ENCODE measurements around the gene TRAPPC10. TPM values are rescaled to one million over a fixed set of nuclear protein-coding genes. Genes with fewer than 3 reads are reported as not detected.

Gene TRAPPC10
- total and polyA plus RNA-seq, 2 donors (not counting 1 experiment from before 2014, with no cell fraction given), result 61.7 to 145 TPM

GRCh38 chr21:44053567-44053966 is 41.5 kb downstream of the TRAPPC10 start:
- no peak for ATAC-seq (ENCODE audit: low read depth)

GRCh38 chr21:44054710-44055109 is 42.6 kb downstream of the TRAPPC10 start:
- Mint-ChIP-seq H3K4me1 (peaks cover 6% of the 10 kb centered on the region), H3K27me3 (no peaks in the 10 kb centered on the region), H3K27ac (no peak overlapping the region), H3K9me3 (ENCODE audit: insufficient read depth) (no peaks in the 10 kb centered on the region), H3K4me3 (no peak overlapping the region)
- Histone ChIP-seq H3K4me2 (replicated peaks; ENCODE audit: low read depth, low read length, poor library complexity, severe bottlenecking) (no peak overlapping the region), H3K36me3 (replicated peaks in 1 of 2; ENCODE audit: control extremely low read depth in 1 of 2, control insufficient read depth in 1 of 2, extremely low read depth in 1 of 2, insufficient read depth in 2 of 2, low read length in 1 of 2) (peaks cover 4 to 66% of the 10 kb centered on the region in 2 experiments), H3K27me3 (replicated peaks in 1 of 4; ENCODE audit: control extremely low read depth in 1 of 4, control insufficient read depth in 3 of 4, insufficient read depth in 4 of 4, low read length in 3 of 4) (no peaks in the 10 kb centered on the region), H4K20me1 (ENCODE audit: control insufficient read depth, insufficient read depth, low read length, poor library complexity, severe bottlenecking) (peaks cover 80% of the 10 kb centered on the region), H3K9me3 (ENCODE audit: control extremely low read depth in 1 of 3, control insufficient read depth in 2 of 3, insufficient read depth in 1 of 3, low read length in 2 of 3) (no peaks in the 10 kb centered on the region), H3K27ac (ENCODE audit: low read length in 2 of 2) (no peak overlapping the region), H3K9ac (ENCODE audit: low read length) (no peak overlapping the region), H3K4me1 (ENCODE audit: control insufficient read depth in 2 of 2, insufficient read depth in 2 of 2, low read length in 2 of 2) (no peaks in the 10 kb centered on the region), H2AFZ (ENCODE audit: insufficient read depth, low read depth, low read length, poor library complexity, severe bottlenecking) (no peak overlapping the region), H3K79me2 (ENCODE audit: control insufficient read depth, insufficient read depth, low read length) (peaks cover 64% of the 10 kb centered on the region), H3K4me3 (ENCODE audit: control extremely low read depth in 1 of 5, extremely low read depth in 1 of 5, insufficient read depth in 1 of 5, low read depth in 2 of 5, low read length in 4 of 5) (no peak overlapping the region)
- intact Hi-C loops (cut with micrococcal nuclease), result no loop called here
- no peak for TF ChIP-seq EZH2 (IDR thresholded peaks at IDR 0.05; ENCODE audit: borderline replicate concordance, insufficient read depth, low read depth, low read length, poor library complexity, severe bottlenecking)
- POLR2A ChIA-PET, result no interaction called here
- DNase-seq, result no peak
- CTCF ChIA-PET, result no interaction called here
- ATAC-seq (ENCODE audit: low read depth), result no peak
- WGBS (ENCODE audit: insufficient coverage), result 99% methylated on average over 5 of the region's 5 CpGs

More at GRCh38 chr21:44053567-44053966, 41.5 kb downstream of the TRAPPC10 start:
- Histone ChIP-seq H3K4me3 (ENCODE audit: control extremely low read depth in 1 of 5, extremely low read depth in 1 of 5, insufficient read depth in 1 of 5, low read depth in 2 of 5, low read length in 4 of 5) (no peak overlapping the region), H3K27me3 (replicated peaks in 1 of 4; ENCODE audit: control extremely low read depth in 1 of 4, control insufficient read depth in 3 of 4, insufficient read depth in 4 of 4, low read length in 3 of 4) (no peaks in the 10 kb centered on the region), H3K27ac (ENCODE audit: low read length in 2 of 2) (no peak overlapping the region), H3K36me3 (replicated peaks in 1 of 2; ENCODE audit: control extremely low read depth in 1 of 2, control insufficient read depth in 1 of 2, extremely low read depth in 1 of 2, insufficient read depth in 2 of 2, low read length in 1 of 2) (peaks cover 4 to 69% of the 10 kb centered on the region in 2 experiments), H3K79me2 (ENCODE audit: control insufficient read depth, insufficient read depth, low read length) (peaks cover 75% of the 10 kb centered on the region), H2AFZ (ENCODE audit: insufficient read depth, low read depth, low read length, poor library complexity, severe bottlenecking) (no peak overlapping the region), H3K9ac (ENCODE audit: low read length) (no peak overlapping the region), H3K9me3 (ENCODE audit: control extremely low read depth in 1 of 3, control insufficient read depth in 2 of 3, insufficient read depth in 1 of 3, low read length in 2 of 3) (no peaks in the 10 kb centered on the region), H3K4me2 (replicated peaks; ENCODE audit: low read depth, low read length, poor library complexity, severe bottlenecking) (no peak overlapping the region), H3K4me1 (ENCODE audit: control insufficient read depth in 2 of 2, insufficient read depth in 2 of 2, low read length in 2 of 2) (no peaks in the 10 kb centered on the region), H4K20me1 (ENCODE audit: control insufficient read depth, insufficient read depth, low read length, poor library complexity, severe bottlenecking) (peaks cover 88% of the 10 kb centered on the region)
- Mint-ChIP-seq H3K27ac (no peak overlapping the region), H3K4me1 (peaks cover 10% of the 10 kb centered on the region), H3K27me3 (no peaks in the 10 kb centered on the region), H3K9me3 (ENCODE audit: insufficient read depth) (no peaks in the 10 kb centered on the region), H3K4me3 (no peak overlapping the region)
- 97% methylated on average over 8 of the region's 9 CpGs for WGBS (ENCODE audit: insufficient coverage)
- no peak for DNase-seq
- POLR2A ChIA-PET, result no interaction called here
- CTCF ChIA-PET, result no interaction called here
- no peak for TF ChIP-seq CTCF (IDR thresholded peaks at IDR 0.05)
- no peak for TF ChIP-seq EZH2 (IDR thresholded peaks at IDR 0.05; ENCODE audit: borderline replicate concordance, insufficient read depth, low read depth, low read length, poor library complexity, severe bottlenecking)
- intact Hi-C loops (cut with micrococcal nuclease), result no loop called here
